Central memory CD8-positive, alpha-beta T cell (primary cell): Measurements from ENCODE around the gene CORIN.
A peak's percentile ranks its signal among the peaks of the same experiment; 100 is the strongest.
"Not testable (repeated sequence)": the region's sequence is repeated elsewhere in the genome, so short reads cannot be mapped to it uniquely, and the experiment has no call there.

Source experiments
- ATAC-seq: fragments of 150-1000 bp; cut with Tn5 transposase; replicated peaks from 2 replicates; pipeline ENCODE4 v1.10.0; 2022; ENCODE audit warnings: mild to moderate bottlenecking, moderate FRiP score, moderate number of reproducible peaks; ENCODE audit not compliant: poor library complexity, severe bottlenecking; ENCODE audit errors: extremely low read depth
- DNase-seq, 2 donors: peaks; one replicate each; pipeline ENCODE4 v3.0.0; 2021; ENCODE audit warnings: low spot score in 2 of 2
- H3K27ac Mint-ChIP-seq: one replicate; pipeline ENCODE4 v1.8.0; 2022; ENCODE audit warnings: low read depth, mild to moderate bottlenecking, moderate library complexity, mixed read lengths
- H3K27me3 Mint-ChIP-seq: one replicate; pipeline ENCODE4 v1.8.0; 2022; ENCODE audit warnings: mixed read lengths
- H3K36me3 Mint-ChIP-seq: one replicate; pipeline ENCODE4 v1.8.0; 2022; ENCODE audit warnings: mild to moderate bottlenecking, moderate library complexity, mixed read lengths; ENCODE audit not compliant: insufficient read depth
- H3K4me1 Mint-ChIP-seq: one replicate; pipeline ENCODE4 v1.8.0; 2022; ENCODE audit warnings: mixed read lengths
- H3K4me3 Mint-ChIP-seq: one replicate; pipeline ENCODE4 v1.8.0; 2022; ENCODE audit warnings: mild to moderate bottlenecking, moderate library complexity, mixed read lengths
- H3K9me3 Mint-ChIP-seq: one replicate; pipeline ENCODE4 v1.8.0; 2022; ENCODE audit warnings: mixed read lengths

Gene CORIN

GRCh38 chr4:47577779-47578553, 259.9 kb downstream of the CORIN start:
- Mint-ChIP-seq H3K4me1 (no peaks in the 10 kb centered on the region), H3K27me3 (no peaks in the 10 kb centered on the region), H3K36me3 (peaks cover 6% of the 10 kb centered on the region), H3K27ac (no peak overlapping the region), H3K4me3 (no peak overlapping the region), H3K9me3 (no peaks in the 10 kb centered on the region)
- DNase-seq: no peak
- no peak for ATAC-seq

GRCh38 chr4:47572981-47573380, 264.9 kb downstream of the CORIN start:
- H3K9me3 Mint-ChIP-seq: no peaks in the 10 kb centered on the region
- ATAC-seq: no peak
- no peak for DNase-seq
- peaks cover 13% of the 10 kb centered on the region for H3K36me3 Mint-ChIP-seq
- no peaks in the 10 kb centered on the region for H3K4me1 Mint-ChIP-seq
- no peaks in the 10 kb centered on the region for H3K27me3 Mint-ChIP-seq
- H3K4me3 Mint-ChIP-seq: no peak overlapping the region
- no peak overlapping the region for H3K27ac Mint-ChIP-seq

GRCh38 chr4:47570816-47571215, 267.1 kb downstream of the CORIN start:
- H3K4me1 Mint-ChIP-seq: no peaks in the 10 kb centered on the region
- no peaks in the 10 kb centered on the region for H3K9me3 Mint-ChIP-seq
- H3K4me3 Mint-ChIP-seq: no peak overlapping the region
- H3K27ac Mint-ChIP-seq: no peak overlapping the region
- no peak for DNase-seq
- peaks cover 16% of the 10 kb centered on the region for H3K36me3 Mint-ChIP-seq
- ATAC-seq: no peak
- no peaks in the 10 kb centered on the region for H3K27me3 Mint-ChIP-seq

GRCh38 chr4:47567511-47567910, 270.4 kb downstream of the CORIN start:
- DNase-seq (no peak), ATAC-seq (no peak)
- peaks cover 5% of the 10 kb centered on the region for H3K4me1 Mint-ChIP-seq
- no peak overlapping the region for H3K4me3 Mint-ChIP-seq
- H3K27ac Mint-ChIP-seq: no peak overlapping the region
- H3K36me3 Mint-ChIP-seq: peaks cover 14% of the 10 kb centered on the region
- H3K27me3 Mint-ChIP-seq: no peaks in the 10 kb centered on the region
- no peaks in the 10 kb centered on the region for H3K9me3 Mint-ChIP-seq

- no peak for ATAC-seq
- Mint-ChIP-seq H3K36me3 (peaks cover 11% of the 10 kb centered on the region), H3K4me1 (peaks cover 11% of the 10 kb centered on the region), H3K4me3 (no peak overlapping the region), H3K9me3 (no peaks in the 10 kb centered on the region), H3K27ac (no peak overlapping the region), H3K27me3 (no peaks in the 10 kb centered on the region)
- DNase-seq: no peak
These were observed 270.9 kb downstream of the CORIN start for GRCh38 chr4:47566969-47567368.

GRCh38 chr4:47566566-47566965, 271.3 kb downstream of the CORIN start:
- no peaks in the 10 kb centered on the region for H3K27me3 Mint-ChIP-seq
- DNase-seq (no peak), ATAC-seq (no peak)
- H3K4me1 Mint-ChIP-seq: peaks cover 11% of the 10 kb centered on the region
- H3K9me3 Mint-ChIP-seq: no peaks in the 10 kb centered on the region
- peaks cover 11% of the 10 kb centered on the region for H3K36me3 Mint-ChIP-seq
- no peak overlapping the region for H3K4me3 Mint-ChIP-seq
- H3K27ac Mint-ChIP-seq: no peak overlapping the region

GRCh38 chr4:47562297-47562696, 275.6 kb downstream of the CORIN start:
- Mint-ChIP-seq H3K27ac (no peak overlapping the region), H3K4me1 (peaks cover 11% of the 10 kb centered on the region), H3K9me3 (no peaks in the 10 kb centered on the region), H3K4me3 (no peak overlapping the region), H3K36me3 (peaks cover 6% of the 10 kb centered on the region), H3K27me3 (no peaks in the 10 kb centered on the region)
- ATAC-seq: peak; percentile 43
- DNase-seq: no peak

GRCh38 chr4:47561331-47561730, 276.5 kb downstream of the CORIN start:
- Mint-ChIP-seq H3K4me3 (no peak overlapping the region), H3K4me1 (peaks cover 11% of the 10 kb centered on the region), H3K27ac (no peak overlapping the region), H3K36me3 (peaks cover 4% of the 10 kb centered on the region), H3K9me3 (no peaks in the 10 kb centered on the region), H3K27me3 (no peaks in the 10 kb centered on the region)
- ATAC-seq (no peak), DNase-seq (no peak)

- H3K36me3 Mint-ChIP-seq: peaks cover 4% of the 10 kb centered on the region
- H3K4me1 Mint-ChIP-seq: peaks cover 11% of the 10 kb centered on the region
- no peak overlapping the region for H3K4me3 Mint-ChIP-seq
- DNase-seq: no peak
- H3K27ac Mint-ChIP-seq: no peak overlapping the region
- no peaks in the 10 kb centered on the region for H3K27me3 Mint-ChIP-seq
- no peaks in the 10 kb centered on the region for H3K9me3 Mint-ChIP-seq
- ATAC-seq: no peak
These were observed 277.2 kb downstream of the CORIN start for GRCh38 chr4:47560682-47561081.

- Mint-ChIP-seq H3K27me3 (no peaks in the 10 kb centered on the region), H3K4me3 (no peak overlapping the region), H3K9me3 (no peaks in the 10 kb centered on the region), H3K36me3 (no peaks in the 10 kb centered on the region), H3K4me1 (peaks cover 3% of the 10 kb centered on the region), H3K27ac (no peak overlapping the region)
- ATAC-seq: no peak
- no peak for DNase-seq
These were observed 280.6 kb downstream of the CORIN start for GRCh38 chr4:47557255-47557654.

GRCh38 chr4:47555920-47556319, 281.9 kb downstream of the CORIN start:
- ATAC-seq, DNase-seq, H3K4me1 Mint-ChIP-seq, H3K27me3 Mint-ChIP-seq, H3K36me3 Mint-ChIP-seq, H3K27ac Mint-ChIP-seq, H3K9me3 Mint-ChIP-seq, H3K4me3 Mint-ChIP-seq: not testable (repeated sequence)

GRCh38 chr4:47553329-47554125, 284.3 kb downstream of the CORIN start:
- Mint-ChIP-seq H3K4me3 (no peak overlapping the region), H3K27me3 (no peaks in the 10 kb centered on the region)
- no peak for DNase-seq

GRCh38 chr4:47551682-47552081, 286.2 kb downstream of the CORIN start:
- H3K27ac Mint-ChIP-seq: no peak overlapping the region
- ATAC-seq (no peak), DNase-seq (no peak)
- no peaks in the 10 kb centered on the region for H3K9me3 Mint-ChIP-seq
- peaks cover 1% of the 10 kb centered on the region for H3K36me3 Mint-ChIP-seq
- no peaks in the 10 kb centered on the region for H3K27me3 Mint-ChIP-seq
- no peak overlapping the region for H3K4me3 Mint-ChIP-seq
- no peaks in the 10 kb centered on the region for H3K4me1 Mint-ChIP-seq

More at GRCh38 chr4:47553329-47554125, 284.3 kb downstream of the CORIN start:
- Mint-ChIP-seq H3K36me3 (peaks cover under 1% of the 10 kb centered on the region), H3K4me1 (no peaks in the 10 kb centered on the region), H3K27ac (no peak overlapping the region), H3K9me3 (no peaks in the 10 kb centered on the region)
- no peak for ATAC-seq
